GM12801 (cell line): ENCODE measurements around the gene SIRT2.

Experiments used
- TF ChIP-seq, protein P1 (sequence below): IDR thresholded peaks from one replicate; pipeline ENCODE4 v1.5.1; 2011; ENCODE audit warnings: control low read depth; ENCODE audit not compliant: insufficient read length; ENCODE audit errors: extremely low read depth

Gene SIRT2

DNA sequence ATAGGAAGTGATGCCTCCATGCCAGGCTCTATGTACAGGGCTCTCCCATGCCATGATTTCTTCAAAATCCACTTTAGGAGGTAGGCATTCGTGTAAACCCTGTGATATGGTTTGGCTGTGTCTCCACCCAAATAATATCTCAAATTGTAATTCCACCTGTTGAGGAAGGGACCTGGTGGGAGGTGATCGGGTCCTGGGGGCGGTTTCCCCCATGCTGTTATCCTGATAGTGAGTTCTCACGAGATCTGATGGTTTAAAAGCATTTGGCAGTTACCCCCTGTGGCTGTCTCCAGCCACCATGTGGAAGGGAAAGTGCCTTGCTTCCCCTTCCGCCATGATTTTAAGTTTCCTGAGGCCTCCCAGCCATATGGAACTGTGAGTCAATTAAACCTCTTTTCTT lies 23.1 kb upstream of the SIRT2 start:
- TF ChIP-seq, protein P1, sequence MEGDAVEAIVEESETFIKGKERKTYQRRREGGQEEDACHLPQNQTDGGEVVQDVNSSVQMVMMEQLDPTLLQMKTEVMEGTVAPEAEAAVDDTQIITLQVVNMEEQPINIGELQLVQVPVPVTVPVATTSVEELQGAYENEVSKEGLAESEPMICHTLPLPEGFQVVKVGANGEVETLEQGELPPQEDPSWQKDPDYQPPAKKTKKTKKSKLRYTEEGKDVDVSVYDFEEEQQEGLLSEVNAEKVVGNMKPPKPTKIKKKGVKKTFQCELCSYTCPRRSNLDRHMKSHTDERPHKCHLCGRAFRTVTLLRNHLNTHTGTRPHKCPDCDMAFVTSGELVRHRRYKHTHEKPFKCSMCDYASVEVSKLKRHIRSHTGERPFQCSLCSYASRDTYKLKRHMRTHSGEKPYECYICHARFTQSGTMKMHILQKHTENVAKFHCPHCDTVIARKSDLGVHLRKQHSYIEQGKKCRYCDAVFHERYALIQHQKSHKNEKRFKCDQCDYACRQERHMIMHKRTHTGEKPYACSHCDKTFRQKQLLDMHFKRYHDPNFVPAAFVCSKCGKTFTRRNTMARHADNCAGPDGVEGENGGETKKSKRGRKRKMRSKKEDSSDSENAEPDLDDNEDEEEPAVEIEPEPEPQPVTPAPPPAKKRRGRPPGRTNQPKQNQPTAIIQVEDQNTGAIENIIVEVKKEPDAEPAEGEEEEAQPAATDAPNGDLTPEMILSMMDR, result no peak

DNA sequence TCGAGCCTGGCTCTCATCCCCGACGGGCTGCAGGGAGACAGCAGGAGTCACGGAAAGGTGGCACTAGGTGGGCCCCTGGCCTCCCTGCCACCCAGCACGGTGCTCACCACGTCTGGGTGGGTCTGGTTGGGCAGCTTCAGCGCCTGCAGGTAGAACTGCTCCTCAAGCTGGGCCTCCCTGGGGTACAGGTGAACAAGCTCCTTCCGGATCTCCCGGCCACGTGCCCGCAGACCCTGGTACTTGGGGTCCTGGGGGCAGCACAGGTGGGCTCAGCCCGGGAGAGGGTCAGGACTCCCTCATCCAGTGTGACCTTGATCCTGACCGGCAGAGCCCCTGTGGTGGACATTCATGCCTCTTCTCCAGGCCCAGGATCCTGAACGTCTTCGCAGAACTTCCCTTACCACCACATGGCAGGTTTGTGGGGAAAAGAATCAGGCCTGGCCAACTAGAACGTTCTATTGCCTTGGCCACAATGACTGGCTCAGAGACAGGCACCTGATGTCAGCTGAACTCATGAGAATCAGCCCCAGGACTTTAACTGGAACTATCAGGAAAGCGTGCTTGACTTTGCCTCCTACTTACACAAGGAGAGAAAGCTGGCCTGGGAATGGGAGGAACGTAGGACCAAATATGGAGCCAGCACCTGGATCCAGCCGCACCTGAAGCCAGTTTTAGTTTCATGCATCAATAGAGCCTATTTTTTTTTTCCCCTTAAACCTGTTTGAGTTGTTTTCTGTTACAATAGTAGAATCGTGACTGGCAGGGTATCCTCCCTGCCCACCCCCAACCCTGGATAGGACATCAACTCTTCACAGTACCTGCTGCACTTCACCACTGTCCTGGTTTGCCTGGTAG lies 22.2 kb upstream of the SIRT2 start:
- TF ChIP-seq, protein P1, result no peak

DNA sequence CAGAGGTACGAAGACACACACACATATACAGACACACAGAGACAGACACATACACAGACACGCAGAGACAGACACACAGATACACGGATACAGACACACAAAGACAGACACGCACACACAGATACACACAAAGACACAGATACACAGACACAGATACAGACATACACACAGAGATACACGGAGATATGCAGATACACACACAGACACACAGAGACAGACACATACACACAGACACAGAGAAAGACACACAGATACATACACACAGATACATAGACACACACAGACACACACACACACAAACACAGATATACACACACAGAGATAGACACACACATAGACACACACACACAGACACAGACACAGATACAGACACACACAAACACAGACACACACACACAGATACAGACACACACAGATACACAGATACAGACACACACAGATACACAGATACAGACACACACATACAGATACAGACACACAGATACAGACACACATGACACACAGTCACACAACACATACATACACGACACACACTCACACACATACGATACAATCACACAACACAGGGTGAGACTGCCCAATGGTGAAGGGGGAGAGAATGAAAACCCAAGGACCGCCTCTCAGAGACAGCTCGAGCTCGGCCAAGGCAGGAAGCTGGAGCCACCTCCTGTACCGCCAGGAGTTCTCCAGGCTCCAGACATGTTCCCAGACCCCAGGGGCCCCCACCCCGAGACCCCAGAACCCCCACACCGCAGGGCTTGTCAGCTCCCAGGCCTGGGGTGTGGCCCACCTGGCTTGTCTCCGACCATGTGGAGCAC lies 21.4 kb upstream of the SIRT2 start:
- TF ChIP-seq, protein P1, result no peak

DNA sequence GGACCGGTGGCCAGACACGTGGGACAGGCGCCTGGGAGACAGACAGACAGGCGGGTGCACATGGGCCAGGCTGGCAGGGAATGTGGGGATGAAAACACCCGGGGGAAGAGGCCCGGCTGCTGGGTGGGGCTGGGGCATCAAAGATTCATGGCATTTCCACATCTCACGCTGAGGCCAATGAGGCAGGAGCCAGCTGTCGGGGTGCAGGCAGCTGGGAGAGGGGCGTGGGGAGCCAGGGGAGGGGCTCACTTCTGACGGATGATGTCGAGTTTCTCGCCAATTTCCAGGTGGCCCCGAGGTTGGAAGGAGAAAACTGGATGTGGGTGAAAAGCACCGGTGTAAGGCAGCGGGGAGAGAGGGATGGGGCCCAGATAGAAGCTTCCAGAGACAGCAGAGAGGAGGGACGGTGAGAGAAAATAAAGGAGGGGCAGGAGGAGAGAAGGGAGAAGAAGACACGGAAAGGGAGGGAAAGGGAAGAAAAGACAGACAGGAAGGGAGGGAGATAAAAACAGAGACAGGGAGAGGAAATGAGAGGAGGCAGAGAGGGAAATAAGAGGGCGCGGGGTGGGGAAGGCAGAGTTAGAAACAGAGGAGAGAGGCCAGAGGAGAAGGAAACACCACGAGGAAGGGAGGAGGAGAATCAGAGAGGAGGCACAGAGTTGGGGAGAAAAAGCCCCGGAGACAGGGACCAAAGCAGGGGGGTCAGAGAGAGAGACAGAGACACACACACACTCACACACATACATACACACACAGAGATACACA lies 20.6 kb upstream of the SIRT2 start:
- TF ChIP-seq, protein P1, result no peak

DNA sequence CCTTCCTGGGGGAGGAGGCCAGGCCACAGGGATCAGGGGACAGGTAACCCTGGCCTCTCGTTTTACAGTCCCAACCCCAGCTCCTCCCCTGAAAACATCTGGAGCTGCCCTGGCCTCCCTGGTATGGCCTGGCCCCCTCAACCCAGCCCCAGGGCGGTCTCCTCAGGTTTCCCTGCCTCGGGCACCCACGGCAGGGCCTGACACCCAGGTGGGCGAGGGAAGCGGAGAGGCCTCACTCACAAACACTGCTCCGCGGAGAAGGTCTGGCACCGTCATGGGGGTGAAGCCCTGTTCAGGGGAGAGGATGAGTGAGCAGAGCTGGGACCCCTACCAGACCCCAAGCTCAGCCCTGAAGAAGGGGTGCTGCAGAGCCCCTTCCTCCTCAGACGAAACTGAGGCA lies 19.1 kb upstream of the SIRT2 start:
- TF ChIP-seq, protein P1, result no peak

DNA sequence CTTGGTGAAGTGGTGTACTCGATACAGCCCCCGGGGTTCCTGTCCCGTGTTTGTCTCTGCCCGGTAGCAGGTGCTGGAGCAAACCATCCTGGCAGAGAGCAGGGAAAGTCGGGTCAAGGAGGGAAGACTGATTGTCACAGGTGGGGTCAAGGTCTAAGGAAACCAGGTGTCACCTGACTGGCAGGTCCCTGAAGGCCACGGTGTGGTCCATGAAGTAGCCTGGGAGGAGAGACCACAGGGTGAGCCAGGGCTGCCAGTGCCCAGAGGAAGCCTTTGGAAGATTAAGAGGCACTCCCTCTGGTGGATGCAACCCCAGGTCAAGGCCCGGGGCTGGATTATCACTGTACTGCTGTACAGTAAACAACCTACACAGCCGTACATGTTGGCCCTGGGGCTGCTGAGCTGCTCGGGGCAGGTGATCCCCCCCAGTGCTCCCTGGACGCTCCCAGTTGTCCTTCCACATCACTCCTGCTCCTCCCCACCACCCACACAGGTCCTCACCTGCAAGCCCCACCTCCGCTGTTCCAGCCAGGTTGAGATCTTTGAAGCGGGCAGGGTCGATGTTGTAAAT lies 18.6 kb upstream of the SIRT2 start:
- TF ChIP-seq, protein P1, result no peak
